ENCODE results near the gene SPN.
"Not testable (repeated sequence)": the region's sequence is repeated elsewhere in the genome, so short reads cannot be mapped to it uniquely, and the experiment has no call there.

Gene SPN

GRCh38 chr16:29651774-29652349, 11.2 kb upstream of the SPN start:
- H4K91ac ChIP-seq (ENCODE audit: low read depth, low read length) = no peak overlapping the region
- no CpG with 5 or more reads among the region's 2 CpGs for WGBS (ENCODE audit: extremely low coverage, insufficient coverage, insufficient read length)
- H2BK5ac ChIP-seq (ENCODE audit: low read depth, low read length, poor library complexity) = no peak overlapping the region
- no peak overlapping the region for H3K4ac ChIP-seq (ENCODE audit: low read depth, low read length)
- DNase-seq = no peak
- no peak overlapping the region for H2AFZ ChIP-seq (ENCODE audit: insufficient read depth, low read length, poor library complexity)
- no peaks in the 10 kb centered on the region for H3K79me2 ChIP-seq (ENCODE audit: control insufficient read depth, insufficient read depth, low read length, poor library complexity)
- no peak overlapping the region for H2BK120ac ChIP-seq (ENCODE audit: insufficient read depth, low read length, poor library complexity)
- no peak overlapping the region for H3K23ac ChIP-seq (ENCODE audit: low read length)
- peaks cover 2% of the 10 kb centered on the region for H3K79me1 ChIP-seq (ENCODE audit: low read length)
- H3K14ac ChIP-seq (ENCODE audit: low read length) = no peak overlapping the region
- H3K4me1 ChIP-seq (ENCODE audit: control insufficient read depth in 1 of 2, insufficient read depth in 2 of 2, low read length in 2 of 2) = peaks cover 7 to 12% of the 10 kb centered on the region in 2 experiments
- no peak overlapping the region for H4K12ac ChIP-seq (ENCODE audit: low read depth, low read length)
- no peak overlapping the region for H4K8ac ChIP-seq (ENCODE audit: low read depth, low read length)
- no peaks in the 10 kb centered on the region for H3K9me3 ChIP-seq (ENCODE audit: insufficient read depth, low read depth, low read length)
- H3K27ac ChIP-seq (ENCODE audit: low read depth, low read length) = no peak overlapping the region
- H3K9ac ChIP-seq (ENCODE audit: low read length) = no peak overlapping the region
- no peak overlapping the region for H3K4me3 ChIP-seq (ENCODE audit: low read depth, low read length)
- H3K36me3 ChIP-seq (ENCODE audit: control insufficient read depth in 1 of 2, insufficient read depth in 2 of 2, low read length in 2 of 2) = no peaks in the 10 kb centered on the region
- no peak overlapping the region for H2BK12ac ChIP-seq (ENCODE audit: low read length)
- H3K4me2 ChIP-seq (ENCODE audit: low read length) = no peak overlapping the region
- H2AK5ac ChIP-seq (ENCODE audit: low read length) = no peak overlapping the region
- no peaks in the 10 kb centered on the region for H3K27me3 ChIP-seq (ENCODE audit: insufficient read depth, low read length)
- H3K18ac ChIP-seq (ENCODE audit: low read length) = no peak overlapping the region

- H3K14ac ChIP-seq (ENCODE audit: low read length) = no peak overlapping the region
- no peak overlapping the region for H2AFZ ChIP-seq (ENCODE audit: insufficient read depth, low read length, poor library complexity)
- H3K23ac ChIP-seq (ENCODE audit: low read length) = no peak overlapping the region
- H3K4me1 ChIP-seq (ENCODE audit: control insufficient read depth in 1 of 2, insufficient read depth in 2 of 2, low read length in 2 of 2) = peaks cover 7 to 13% of the 10 kb centered on the region in 2 experiments
- H2BK5ac ChIP-seq (ENCODE audit: low read depth, low read length, poor library complexity) = no peak overlapping the region
- no CpG with 5 or more reads among the region's 12 CpGs for WGBS (ENCODE audit: extremely low coverage, insufficient coverage, insufficient read length)
- no peaks in the 10 kb centered on the region for H3K79me2 ChIP-seq (ENCODE audit: control insufficient read depth, insufficient read depth, low read length, poor library complexity)
- no peak overlapping the region for H4K91ac ChIP-seq (ENCODE audit: low read depth, low read length)
- no peak overlapping the region for H2BK12ac ChIP-seq (ENCODE audit: low read length)
- H3K27ac ChIP-seq (ENCODE audit: low read depth, low read length) = no peak overlapping the region
- H3K9ac ChIP-seq (ENCODE audit: low read length) = no peak overlapping the region
- H2AK5ac ChIP-seq (ENCODE audit: low read length) = no peak overlapping the region
- no peaks in the 10 kb centered on the region for H3K9me3 ChIP-seq (ENCODE audit: insufficient read depth, low read depth, low read length)
- H3K36me3 ChIP-seq (ENCODE audit: control insufficient read depth in 1 of 2, insufficient read depth in 2 of 2, low read length in 2 of 2) = no peaks in the 10 kb centered on the region
- H3K79me1 ChIP-seq (ENCODE audit: low read length) = peaks cover 2% of the 10 kb centered on the region
- no peak overlapping the region for H4K12ac ChIP-seq (ENCODE audit: low read depth, low read length)
- no peak overlapping the region for H4K8ac ChIP-seq (ENCODE audit: low read depth, low read length)
- no peaks in the 10 kb centered on the region for H3K27me3 ChIP-seq (ENCODE audit: insufficient read depth, low read length)
- no peak overlapping the region for H3K4me2 ChIP-seq (ENCODE audit: low read length)
- no peak overlapping the region for H3K4ac ChIP-seq (ENCODE audit: low read depth, low read length)
- no peak overlapping the region for H2BK120ac ChIP-seq (ENCODE audit: insufficient read depth, low read length, poor library complexity)
- no peak overlapping the region for H3K4me3 ChIP-seq (ENCODE audit: low read depth, low read length)
- peak in 1 of 2 donors; percentile 33 for DNase-seq
- no peak overlapping the region for H3K18ac ChIP-seq (ENCODE audit: low read length)
These were observed 9.6 kb upstream of the SPN start for GRCh38 chr16:29653471-29653870.

- H3K27ac ChIP-seq (ENCODE audit: low read depth, low read length); H2BK5ac ChIP-seq (ENCODE audit: low read depth, low read length, poor library complexity); H4K8ac ChIP-seq (ENCODE audit: low read depth, low read length); DNase-seq; H3K18ac ChIP-seq (ENCODE audit: low read length); H2AFZ ChIP-seq (ENCODE audit: insufficient read depth, low read length, poor library complexity); H3K9me3 ChIP-seq (ENCODE audit: insufficient read depth, low read depth, low read length); H3K36me3 ChIP-seq (ENCODE audit: control insufficient read depth in 1 of 2, insufficient read depth in 2 of 2, low read length in 2 of 2); H3K4ac ChIP-seq (ENCODE audit: low read depth, low read length); H2AK5ac ChIP-seq (ENCODE audit: low read length); H3K79me2 ChIP-seq (ENCODE audit: control insufficient read depth, insufficient read depth, low read length, poor library complexity); H4K12ac ChIP-seq (ENCODE audit: low read depth, low read length); H3K27me3 ChIP-seq (ENCODE audit: insufficient read depth, low read length); H3K79me1 ChIP-seq (ENCODE audit: low read length); H3K4me3 ChIP-seq (ENCODE audit: low read depth, low read length); H2BK120ac ChIP-seq (ENCODE audit: insufficient read depth, low read length, poor library complexity); H4K91ac ChIP-seq (ENCODE audit: low read depth, low read length); H3K4me2 ChIP-seq (ENCODE audit: low read length); H2BK12ac ChIP-seq (ENCODE audit: low read length); H3K23ac ChIP-seq (ENCODE audit: low read length); H3K9ac ChIP-seq (ENCODE audit: low read length); H3K14ac ChIP-seq (ENCODE audit: low read length): not testable (repeated sequence)
- no CpG with 5 or more reads among the region's 7 CpGs for WGBS (ENCODE audit: extremely low coverage, insufficient coverage, insufficient read length)
- H3K4me1 ChIP-seq (ENCODE audit: control insufficient read depth in 1 of 2, insufficient read depth in 2 of 2, low read length in 2 of 2) = peaks cover 7 to 13% of the 10 kb centered on the region in 2 experiments
These were observed 9.2 kb upstream of the SPN start for GRCh38 chr16:29653890-29654289.

DNA sequence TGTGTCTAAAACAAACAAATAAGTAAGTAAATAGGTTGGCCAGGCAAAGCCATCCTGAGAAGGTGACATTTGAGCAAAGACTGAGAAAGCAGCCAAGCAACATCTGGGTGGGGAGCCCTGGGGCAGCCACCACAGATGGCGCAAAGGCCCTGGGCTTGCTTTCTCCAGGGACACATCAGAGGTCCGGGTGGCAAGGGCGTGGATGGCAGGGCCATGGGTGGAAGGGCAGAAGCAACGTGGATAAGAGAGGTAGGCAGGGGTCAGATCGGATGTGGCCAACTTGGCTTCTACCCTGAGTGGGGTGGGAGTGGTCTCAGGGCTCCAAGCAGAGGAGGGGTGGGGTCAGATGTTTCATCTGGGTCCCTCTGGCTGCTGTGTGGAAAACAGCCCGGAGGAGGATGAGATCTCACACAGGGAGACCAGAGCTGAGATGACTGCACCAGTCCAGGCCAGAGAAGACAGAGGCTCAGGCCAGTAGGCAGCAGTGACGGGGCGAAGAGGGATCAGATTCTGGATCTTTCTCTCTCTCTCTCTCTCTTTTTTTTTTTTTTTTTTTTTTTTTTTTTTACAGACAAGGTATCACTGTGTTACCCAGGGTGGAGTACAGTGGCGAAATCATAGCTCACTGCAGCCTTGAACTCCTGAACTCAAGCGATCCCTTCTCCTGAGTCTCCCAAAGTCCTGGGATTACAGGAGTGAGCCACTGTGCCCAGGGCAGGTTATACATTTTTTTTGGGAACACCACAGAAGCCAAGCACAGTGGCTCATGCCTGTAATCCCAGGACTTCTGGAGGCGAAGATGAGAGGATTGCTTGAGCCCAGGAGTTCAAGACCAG, 6.1 kb upstream of the SPN start:
- H4K91ac ChIP-seq (ENCODE audit: low read depth, low read length) = no peak overlapping the region
- H2BK120ac ChIP-seq (ENCODE audit: insufficient read depth, low read length, poor library complexity) = no peak overlapping the region
- H3K4me2 ChIP-seq (ENCODE audit: low read length) = no peak overlapping the region
- H2AFZ ChIP-seq (ENCODE audit: insufficient read depth, low read length, poor library complexity) = no peak overlapping the region
- no peak overlapping the region for H2AK5ac ChIP-seq (ENCODE audit: low read length)
- H3K4me3 ChIP-seq (ENCODE audit: low read depth, low read length) = no peak overlapping the region
- H3K18ac ChIP-seq (ENCODE audit: low read length) = no peak overlapping the region
- H4K12ac ChIP-seq (ENCODE audit: low read depth, low read length) = no peak overlapping the region
- H3K27ac ChIP-seq (ENCODE audit: low read depth, low read length) = no peak overlapping the region
- WGBS (ENCODE audit: extremely low coverage, insufficient coverage, insufficient read length) = no CpG with 5 or more reads among the region's 11 CpGs
- H3K79me2 ChIP-seq (ENCODE audit: control insufficient read depth, insufficient read depth, low read length, poor library complexity) = no peaks in the 10 kb centered on the region
- H2BK12ac ChIP-seq (ENCODE audit: low read length) = no peak overlapping the region
- peaks cover 2% of the 10 kb centered on the region for H3K79me1 ChIP-seq (ENCODE audit: low read length)
- DNase-seq = no peak
- no peak overlapping the region for H2BK5ac ChIP-seq (ENCODE audit: low read depth, low read length, poor library complexity)
- no peaks in the 10 kb centered on the region for H3K27me3 ChIP-seq (ENCODE audit: insufficient read depth, low read length)
- H3K4me1 ChIP-seq (ENCODE audit: control insufficient read depth in 1 of 2, insufficient read depth in 2 of 2, low read length in 2 of 2) = peaks cover 7 to 13% of the 10 kb centered on the region in 2 experiments
- no peak overlapping the region for H3K4ac ChIP-seq (ENCODE audit: low read depth, low read length)
- no peak overlapping the region for H3K9ac ChIP-seq (ENCODE audit: low read length)
- no peak overlapping the region for H3K14ac ChIP-seq (ENCODE audit: low read length)
- H4K8ac ChIP-seq (ENCODE audit: low read depth, low read length) = no peak overlapping the region
- no peak overlapping the region for H3K23ac ChIP-seq (ENCODE audit: low read length)
- H3K36me3 ChIP-seq (ENCODE audit: control insufficient read depth in 1 of 2, insufficient read depth in 2 of 2, low read length in 2 of 2) = no peaks in the 10 kb centered on the region
- H3K9me3 ChIP-seq (ENCODE audit: insufficient read depth, low read depth, low read length) = no peaks in the 10 kb centered on the region

Data from trophoblast cell (in vitro differentiated cells and primary cell).